Measurements from ENCODE around the gene RAB11B. TPM values are rescaled to one million over a fixed set of nuclear protein-coding genes. Genes with fewer than 3 reads are reported as not detected.
"Not testable (repeated sequence)": the region's sequence is repeated elsewhere in the genome, so short reads cannot be mapped to it uniquely, and the experiment has no call there.

RAB11B gene
- total RNA-seq, 1 experiment from 2014 or later = 91.3 TPM

GRCh38 chr19:8404391-8405151 lies 14.4 kb downstream of the RAB11B start:
- no peaks in the 10 kb centered on the region for H3K27me3 Mint-ChIP-seq (ENCODE audit: insufficient read depth, unreplicated experiment)
- Histone ChIP-seq H3K27me3 (replicated peaks; ENCODE audit: control insufficient read depth, insufficient read depth, low read length) (no peaks in the 10 kb centered on the region), H3K4me1 (no peaks in the 10 kb centered on the region), H3K36me3 (ENCODE audit: control insufficient read depth, insufficient read depth, low read length) (peaks cover 2% of the 10 kb centered on the region; the same call in 1 of the 2 replicates), H3K9me3 (no peaks in the 10 kb centered on the region), H3K4me3 (ENCODE audit: low read depth, low read length) (no peak overlapping the region)
- H3K36me3 Mint-ChIP-seq (ENCODE audit: insufficient read depth, unreplicated experiment) = peaks cover 24% of the 10 kb centered on the region
- no peaks in the 10 kb centered on the region for H3K4me1 Mint-ChIP-seq (ENCODE audit: low read depth, unreplicated experiment)
- ChIA-PET POLR2A (no interaction called here), CTCF (no interaction called here)
- no peak overlapping the region for H3K4me3 Mint-ChIP-seq (ENCODE audit: unreplicated experiment)
- no TSS peak for BruUV-seq (replicated peaks)
- no peak for TF ChIP-seq CTCF (IDR thresholded peaks at IDR 0.05; ENCODE audit: insufficient read depth in 1 of 2, low read depth in 1 of 2, low read length in 1 of 2, severe bottlenecking in 1 of 2, unreplicated experiment in 1 of 2)
- H3K27ac Mint-ChIP-seq (ENCODE audit: unreplicated experiment) = no peak overlapping the region
- no peak for DNase-seq
- H3K9me3 Mint-ChIP-seq (ENCODE audit: unreplicated experiment) = no peaks in the 10 kb centered on the region
- intact Hi-C loops (cut with micrococcal nuclease; ENCODE audit: unreplicated experiment) = no loop called here

- H3K27me3 Mint-ChIP-seq (ENCODE audit: insufficient read depth, unreplicated experiment); H3K27me3 ChIP-seq (replicated peaks; ENCODE audit: control insufficient read depth, insufficient read depth, low read length); BruUV-seq (replicated peaks); DNase-seq; H3K4me3 ChIP-seq (ENCODE audit: low read depth, low read length); H3K4me3 Mint-ChIP-seq (ENCODE audit: unreplicated experiment); H3K27ac Mint-ChIP-seq (ENCODE audit: unreplicated experiment); H3K36me3 Mint-ChIP-seq (ENCODE audit: insufficient read depth, unreplicated experiment); H3K36me3 ChIP-seq (ENCODE audit: control insufficient read depth, insufficient read depth, low read length); H3K9me3 ChIP-seq; H3K4me1 ChIP-seq; CTCF ChIA-PET; POLR2A ChIA-PET; H3K4me1 Mint-ChIP-seq (ENCODE audit: low read depth, unreplicated experiment); H3K9me3 Mint-ChIP-seq (ENCODE audit: unreplicated experiment): not testable (repeated sequence)
- intact Hi-C loops (cut with micrococcal nuclease; ENCODE audit: unreplicated experiment) = loop anchor here (5.0 kb wide), 2 partner anchors 52 to 97 kb away; no protein-coding TSS in a partner anchor
These were observed 20.6 kb downstream of the RAB11B start for GRCh38 chr19:8410718-8411117.

GRCh38 chr19:8412783-8413628 lies 22.8 kb downstream of the RAB11B start, which contains the start of gene MARCHF2:
TSS of gene MARCHF2 (plus strand) at chr19:8413305. CDS start at chr19:8421841, 8,536 bp downstream.
- Histone ChIP-seq H3K9me3 (no peaks in the 10 kb centered on the region), H3K4me3 (ENCODE audit: low read depth, low read length) (peak within 1 kb of the TSS; percentile 75), H3K4me1 (peaks cover 11% of the 10 kb centered on the region), H3K27me3 (replicated peaks; ENCODE audit: control insufficient read depth, insufficient read depth, low read length) (no peaks in the 10 kb centered on the region), H3K36me3 (ENCODE audit: control insufficient read depth, insufficient read depth, low read length) (no peaks in the 10 kb centered on the region)
- Mint-ChIP-seq H3K27ac (ENCODE audit: unreplicated experiment) (no peak within 1 kb of the TSS), H3K27me3 (ENCODE audit: insufficient read depth, unreplicated experiment) (no peaks in the 10 kb centered on the region), H3K4me3 (ENCODE audit: unreplicated experiment) (peak within 1 kb of the TSS; percentile 53), H3K9me3 (ENCODE audit: unreplicated experiment) (no peaks in the 10 kb centered on the region), H3K36me3 (ENCODE audit: insufficient read depth, unreplicated experiment) (no peaks in the 10 kb centered on the region), H3K4me1 (ENCODE audit: low read depth, unreplicated experiment) (no peaks in the 10 kb centered on the region)
- peak; percentile 95 to 96 for DNase-seq
- CTCF ChIA-PET = interaction anchor here (0.5 to 2.3 kb wide), 21 partner anchors 8 to 1063 kb away, joined by 3 to 19 read pairs (median 5); partner anchors contain the start of genes HNRNPM, RAB11B and ZNF414
- TF ChIP-seq CTCF (IDR thresholded peaks at IDR 0.05; ENCODE audit: insufficient read depth in 1 of 2, low read depth in 1 of 2, low read length in 1 of 2, severe bottlenecking in 1 of 2, unreplicated experiment in 1 of 2) = peak; percentile 37 to 72
- no TSS peak for BruUV-seq (replicated peaks)
- intact Hi-C loops (cut with micrococcal nuclease; ENCODE audit: unreplicated experiment) = loop anchor here (5.0 kb wide), 2 partner anchors 49 to 94 kb away; no protein-coding TSS in a partner anchor
- POLR2A ChIA-PET = interaction anchor here (0.5 to 1.8 kb wide), 7 partner anchors 11 to 101 kb away, joined by 3 to 9 read pairs (median 5); partner anchors contain the start of genes HNRNPM, NDUFA7, RAB11B and RPS28
